HuH-7 (cell line): ENCODE measurements around the gene SYNGR2.
"Not testable (repeated sequence)": the region's sequence is repeated elsewhere in the genome, so short reads cannot be mapped to it uniquely, and the experiment has no call there.

Experiments used
- DNase-seq: peaks from one replicate; pipeline ENCODE4 v3.0.0; 2011; ENCODE audit warnings: low spot score

Gene SYNGR2

DNA sequence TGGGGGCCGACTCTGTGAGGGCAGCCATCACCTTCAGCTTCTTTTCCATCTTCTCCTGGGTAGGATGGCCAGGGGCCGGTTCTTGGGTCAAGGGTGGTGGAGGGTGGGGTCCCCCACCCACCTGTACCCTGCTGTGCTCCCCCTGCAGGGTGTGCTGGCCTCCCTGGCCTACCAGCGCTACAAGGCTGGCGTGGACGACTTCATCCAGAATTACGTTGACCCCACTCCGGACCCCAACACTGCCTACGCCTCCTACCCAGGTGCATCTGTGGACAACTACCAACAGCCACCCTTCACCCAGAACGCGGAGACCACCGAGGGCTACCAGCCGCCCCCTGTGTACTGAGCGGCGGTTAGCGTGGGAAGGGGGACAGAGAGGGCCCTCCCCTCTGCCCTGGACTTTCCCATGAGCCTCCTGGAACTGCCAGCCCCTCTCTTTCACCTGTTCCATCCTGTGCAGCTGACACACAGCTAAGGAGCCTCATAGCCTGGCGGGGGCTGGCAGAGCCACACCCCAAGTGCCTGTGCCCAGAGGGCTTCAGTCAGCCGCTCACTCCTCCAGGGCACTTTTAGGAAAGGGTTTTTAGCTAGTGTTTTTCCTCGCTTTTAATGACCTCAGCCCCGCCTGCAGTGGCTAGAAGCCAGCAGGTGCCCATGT is 3.3 kb downstream of the SYNGR2 start:
- not testable (repeated sequence) for DNase-seq

DNA sequence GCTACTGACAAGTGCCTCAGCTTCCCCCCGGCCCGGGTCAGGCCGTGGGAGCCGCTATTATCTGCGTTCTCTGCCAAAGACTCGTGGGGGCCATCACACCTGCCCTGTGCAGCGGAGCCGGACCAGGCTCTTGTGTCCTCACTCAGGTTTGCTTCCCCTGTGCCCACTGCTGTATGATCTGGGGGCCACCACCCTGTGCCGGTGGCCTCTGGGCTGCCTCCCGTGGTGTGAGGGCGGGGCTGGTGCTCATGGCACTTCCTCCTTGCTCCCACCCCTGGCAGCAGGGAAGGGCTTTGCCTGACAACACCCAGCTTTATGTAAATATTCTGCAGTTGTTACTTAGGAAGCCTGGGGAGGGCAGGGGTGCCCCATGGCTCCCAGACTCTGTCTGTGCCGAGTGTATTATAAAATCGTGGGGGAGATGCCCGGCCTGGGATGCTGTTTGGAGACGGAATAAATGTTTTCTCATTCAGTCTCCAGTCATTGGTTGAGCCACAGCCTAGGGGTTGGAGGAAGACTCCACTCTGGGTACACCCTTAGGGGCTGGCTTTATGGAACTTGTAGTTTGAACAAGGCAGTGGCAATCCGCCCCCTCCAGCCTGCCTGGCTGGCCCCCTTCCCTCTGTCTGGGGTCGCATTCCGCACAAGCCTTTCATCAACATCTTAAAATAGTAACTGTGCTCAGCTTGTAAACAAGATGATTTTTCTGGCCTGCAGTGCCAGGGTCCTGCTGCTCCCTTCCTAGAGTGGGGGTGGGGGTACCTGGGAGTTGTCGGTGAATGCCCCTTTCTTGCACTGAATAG is 4.1 kb downstream of the SYNGR2 start:
- no peak for DNase-seq

DNA sequence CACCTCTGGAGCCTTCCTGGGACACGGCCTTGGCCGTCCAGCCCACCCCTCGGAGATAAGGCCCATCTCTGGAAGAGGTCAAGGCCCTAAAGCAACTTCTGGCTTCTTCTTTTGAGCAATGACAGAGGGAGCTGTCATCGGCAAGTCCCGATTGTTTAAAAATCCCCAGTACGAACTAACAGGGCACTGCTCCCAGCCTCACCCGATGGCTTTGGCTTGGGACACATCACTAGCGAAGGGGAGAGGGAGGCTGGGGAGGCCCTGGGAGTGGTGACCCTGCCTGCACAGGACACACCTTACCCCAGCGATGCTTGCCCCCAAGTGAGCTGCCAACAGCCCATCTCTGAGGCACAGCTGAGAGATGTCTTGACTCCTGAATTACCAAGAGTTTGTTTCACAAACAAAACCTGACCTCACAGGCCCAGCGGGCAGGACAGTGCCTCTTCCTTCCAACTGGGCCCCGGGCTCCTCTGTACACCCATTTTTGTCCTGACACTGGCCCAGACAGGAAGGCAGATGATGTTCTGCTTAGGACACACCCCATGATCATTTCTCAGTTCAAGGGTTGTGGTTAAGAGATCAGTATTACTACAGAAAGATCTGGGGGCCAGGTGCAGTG is 4.8 kb downstream of the SYNGR2 start:
- DNase-seq = no peak

DNA sequence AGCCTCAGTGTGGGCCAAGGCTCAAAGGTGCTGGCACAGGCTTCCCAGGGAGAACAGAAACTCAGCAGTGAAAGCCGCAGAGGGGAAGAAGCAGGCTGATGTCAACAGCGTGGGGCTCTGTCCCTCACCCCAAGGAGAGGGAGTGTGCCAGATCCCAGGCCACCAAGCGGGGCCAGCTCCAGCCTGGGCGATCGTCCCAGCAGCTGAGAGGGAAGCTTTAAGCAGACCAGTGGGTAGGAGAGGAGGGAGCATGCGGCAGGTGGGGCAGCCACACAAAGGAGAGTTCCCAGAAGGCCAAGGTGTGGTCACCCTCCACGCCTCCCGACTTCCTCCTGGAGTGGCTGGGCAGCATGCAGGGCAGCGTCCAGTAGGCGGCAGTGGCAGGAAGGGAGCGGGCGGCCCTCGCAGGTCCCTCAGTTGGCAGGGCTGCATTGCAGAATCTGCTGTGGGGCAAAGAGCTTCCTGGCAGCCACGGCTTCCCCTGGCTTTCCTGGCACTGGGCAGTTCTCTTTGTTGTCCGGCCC is 6.0 kb downstream of the SYNGR2 start:
- no peak for DNase-seq

DNA sequence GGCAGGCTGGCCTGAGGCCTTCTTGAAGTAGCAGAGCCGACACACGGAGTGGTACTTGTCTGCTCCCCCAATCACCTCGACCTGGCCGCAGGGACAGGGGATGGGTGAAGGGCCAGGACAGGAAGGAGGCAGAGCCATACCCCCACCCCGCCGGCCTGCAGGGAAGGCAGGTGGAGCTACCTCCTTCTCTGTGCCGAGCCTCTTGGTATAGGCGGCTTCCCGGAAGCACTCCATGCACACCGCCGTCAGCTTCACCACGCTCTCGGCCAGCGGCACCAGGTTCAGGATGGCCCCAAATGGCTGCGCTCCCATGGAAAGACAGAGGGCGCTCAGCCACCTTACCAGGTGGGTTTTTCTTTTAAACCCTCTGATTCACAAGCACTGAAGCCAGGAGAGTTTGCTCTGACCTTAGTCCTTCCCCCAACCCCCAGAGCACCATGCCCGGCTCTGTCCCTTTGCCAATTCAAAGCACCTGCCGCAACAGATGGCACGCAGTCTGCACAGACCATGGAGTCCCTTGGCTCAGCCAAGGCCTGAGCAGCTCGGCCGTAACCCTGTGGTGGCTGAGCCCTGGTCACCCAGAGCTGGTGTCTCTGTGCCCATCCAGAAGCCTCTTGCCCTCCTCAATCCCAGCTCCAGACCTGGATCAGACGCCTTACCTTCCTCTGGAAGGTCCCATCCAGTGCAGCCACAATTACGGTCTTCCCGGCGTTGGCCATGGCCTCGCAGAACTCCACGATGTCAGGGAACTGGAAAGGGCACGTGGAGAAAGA is 6.7 kb downstream of the SYNGR2 start:
- DNase-seq = no peak

DNA sequence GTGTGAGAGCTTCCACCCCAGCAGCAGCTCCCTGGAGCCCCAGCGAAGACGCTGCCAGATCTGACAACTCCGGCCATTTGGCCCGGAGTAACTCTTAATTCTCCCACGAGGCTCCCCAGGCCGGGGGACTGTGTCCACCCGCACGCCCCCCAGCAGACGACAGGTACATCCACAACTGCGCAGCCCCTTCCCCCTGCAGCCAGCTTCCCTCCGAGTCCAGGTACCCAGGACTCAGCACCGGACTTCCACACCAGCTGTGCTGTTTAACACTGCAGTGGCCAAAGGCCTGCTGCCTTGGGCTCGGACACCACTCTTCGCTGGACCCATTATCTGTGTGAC is 7.2 kb downstream of the SYNGR2 start:
- no peak for DNase-seq

DNA sequence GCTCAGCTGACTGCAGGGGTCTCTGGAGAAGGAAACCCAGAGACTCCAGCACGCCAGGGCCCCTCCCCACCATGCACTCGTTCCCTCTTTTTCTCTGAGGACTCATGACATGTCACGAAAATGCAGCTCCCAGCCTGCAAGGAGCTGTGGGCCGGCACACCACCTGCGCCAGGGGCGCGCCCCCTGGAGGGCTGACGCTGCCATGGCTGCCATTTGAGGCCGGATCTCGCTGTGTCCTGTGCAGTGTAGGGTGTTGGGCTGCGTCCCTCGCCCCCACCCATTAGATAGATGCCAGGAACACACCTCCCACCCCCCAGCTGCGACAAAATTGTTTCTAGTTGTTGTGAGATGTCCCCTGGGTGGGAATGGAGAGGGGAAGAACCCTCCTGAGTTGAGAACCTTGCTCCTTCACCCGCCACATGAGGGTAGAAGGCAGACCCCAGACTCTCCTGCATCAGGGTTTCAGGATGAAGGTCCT is 8.2 kb downstream of the SYNGR2 start:
- peak; percentile 90 for DNase-seq

DNA sequence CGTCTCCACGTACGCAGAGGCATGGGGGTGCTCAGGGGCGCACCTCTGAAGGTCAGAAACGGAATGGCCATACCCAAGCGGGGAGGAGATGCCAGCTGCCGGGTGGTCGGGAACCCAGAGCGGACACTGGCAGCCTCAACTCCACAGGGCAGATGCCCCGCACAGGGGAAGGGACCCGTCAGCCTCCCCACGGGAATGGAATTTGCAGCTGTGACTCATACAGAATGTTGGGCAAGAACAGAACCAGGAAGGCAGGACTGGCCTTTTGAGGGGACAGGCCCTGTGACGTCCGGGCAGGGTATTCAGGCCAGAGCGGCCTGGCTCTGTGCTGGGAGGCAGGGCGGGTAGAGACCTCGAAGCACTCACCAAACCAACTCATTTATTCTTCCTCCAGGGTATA is 11.0 kb downstream of the SYNGR2 start:
- no peak for DNase-seq

DNA sequence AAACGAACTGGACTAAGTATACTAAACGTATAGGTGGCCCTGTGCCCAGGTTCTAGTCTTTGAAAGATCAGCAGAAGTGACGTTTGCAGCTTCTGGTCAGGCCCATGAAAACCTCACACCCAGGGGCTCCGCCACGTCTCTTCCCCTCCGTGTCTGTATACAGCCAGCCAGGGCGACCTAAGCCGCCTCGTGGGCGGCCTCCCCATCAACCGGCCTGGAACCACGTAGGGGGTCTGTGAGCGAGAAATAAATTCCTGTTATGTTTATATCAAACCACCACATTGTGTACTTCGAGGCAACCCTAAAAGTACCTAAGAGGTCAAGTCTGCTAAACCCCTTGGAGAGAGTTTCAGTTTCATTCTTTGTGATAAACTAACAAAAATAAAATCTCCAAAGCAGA is 11.7 kb downstream of the SYNGR2 start:
- no peak for DNase-seq

DNA sequence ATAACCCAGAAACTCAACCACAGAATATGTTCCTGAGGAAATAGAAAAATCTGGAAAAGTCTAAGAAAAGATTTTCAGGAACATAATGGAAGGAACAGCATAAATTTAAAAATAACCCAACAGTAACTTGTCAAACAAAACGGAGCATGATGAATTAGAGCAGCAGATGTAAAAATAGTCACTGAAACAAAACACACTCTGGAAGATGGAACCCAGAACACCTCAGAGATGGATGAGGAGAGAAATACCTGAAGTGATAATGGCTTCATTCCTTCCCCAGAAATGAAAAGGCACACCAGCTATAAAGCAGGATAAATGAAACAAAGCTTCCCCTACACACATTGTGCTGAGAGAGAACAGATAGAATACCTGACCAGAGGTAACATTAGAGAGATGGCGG is 12.1 kb downstream of the SYNGR2 start:
- no peak for DNase-seq

DNA sequence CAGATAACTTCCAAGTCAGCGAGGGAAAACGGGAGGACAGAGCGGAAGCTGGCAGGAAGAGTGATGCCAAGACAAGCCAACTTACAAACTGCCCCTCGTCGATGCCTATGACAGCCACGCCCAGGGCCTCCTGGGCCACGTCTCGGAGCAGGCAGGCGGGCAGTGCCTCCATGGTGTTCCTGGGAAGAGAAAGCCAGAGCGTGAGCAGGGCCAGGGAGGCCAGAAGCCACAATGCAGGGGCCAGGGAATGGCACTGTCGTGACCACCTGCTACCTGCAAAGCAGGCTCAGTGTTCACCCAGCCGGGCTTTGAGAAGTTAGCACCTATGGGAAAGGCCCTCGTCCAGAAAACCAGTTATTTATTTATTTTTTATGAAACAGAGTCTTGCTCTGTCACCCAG is 14.1 kb downstream of the SYNGR2 start:
- DNase-seq = no peak

DNA sequence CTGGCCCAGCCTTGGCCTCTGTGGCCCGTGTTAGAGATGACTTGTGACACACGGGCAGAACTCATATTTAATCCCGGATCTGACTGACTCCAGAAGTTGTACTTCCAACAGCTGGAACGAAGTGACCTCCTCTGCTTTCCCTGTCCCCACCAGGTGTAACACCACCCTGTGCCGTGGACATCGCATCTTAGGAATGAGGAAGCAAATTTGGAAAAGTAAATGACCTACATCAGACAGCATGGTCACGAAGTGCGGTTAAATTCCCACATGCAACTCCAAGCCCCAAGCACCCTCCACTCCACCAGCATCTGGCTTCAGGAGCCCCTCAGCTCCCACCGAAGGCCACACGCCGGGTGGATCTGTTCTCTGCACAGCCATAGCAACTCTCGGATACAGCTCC is 15.5 kb downstream of the SYNGR2 start:
- DNase-seq = no peak

DNA sequence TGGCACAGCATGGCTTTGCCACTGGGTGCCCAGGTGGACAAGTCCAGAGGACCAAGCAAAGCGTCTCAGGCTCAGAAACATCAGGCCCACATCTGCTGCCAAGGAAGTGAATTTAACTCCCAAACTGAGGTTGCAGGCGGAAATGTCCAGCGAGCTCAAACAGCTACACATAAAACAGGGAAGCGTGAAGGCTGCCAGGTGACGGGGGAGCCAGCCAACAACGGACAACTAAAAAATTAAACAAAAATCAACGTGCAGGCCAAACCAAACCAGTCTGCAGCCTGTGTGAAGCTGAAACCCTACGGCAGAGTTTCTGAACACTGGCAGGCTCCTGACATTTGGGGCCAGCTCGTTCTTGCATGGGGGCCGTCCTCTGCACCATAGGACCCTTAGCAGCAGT is 16.0 kb downstream of the SYNGR2 start:
- DNase-seq = no peak

DNA sequence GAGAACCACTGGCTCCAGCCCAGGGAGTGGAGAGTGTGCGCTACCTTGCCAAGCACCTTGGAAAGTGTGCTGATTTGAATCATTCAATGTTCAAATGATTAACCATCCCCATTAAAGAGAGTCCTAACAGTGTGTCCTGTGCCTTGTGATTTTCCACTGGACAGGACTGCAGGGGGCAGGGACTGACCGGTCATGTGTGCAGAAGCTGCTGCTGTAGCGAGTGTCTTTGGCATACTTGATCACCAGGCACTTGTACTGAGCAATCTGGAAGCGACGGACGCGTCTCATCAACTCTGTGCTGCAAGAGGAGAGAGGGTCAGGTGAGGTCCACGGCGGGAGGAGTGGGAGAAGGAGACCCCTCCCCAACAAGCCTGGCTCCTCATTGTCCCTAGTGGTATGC is 16.5 kb downstream of the SYNGR2 start:
- no peak for DNase-seq

DNA sequence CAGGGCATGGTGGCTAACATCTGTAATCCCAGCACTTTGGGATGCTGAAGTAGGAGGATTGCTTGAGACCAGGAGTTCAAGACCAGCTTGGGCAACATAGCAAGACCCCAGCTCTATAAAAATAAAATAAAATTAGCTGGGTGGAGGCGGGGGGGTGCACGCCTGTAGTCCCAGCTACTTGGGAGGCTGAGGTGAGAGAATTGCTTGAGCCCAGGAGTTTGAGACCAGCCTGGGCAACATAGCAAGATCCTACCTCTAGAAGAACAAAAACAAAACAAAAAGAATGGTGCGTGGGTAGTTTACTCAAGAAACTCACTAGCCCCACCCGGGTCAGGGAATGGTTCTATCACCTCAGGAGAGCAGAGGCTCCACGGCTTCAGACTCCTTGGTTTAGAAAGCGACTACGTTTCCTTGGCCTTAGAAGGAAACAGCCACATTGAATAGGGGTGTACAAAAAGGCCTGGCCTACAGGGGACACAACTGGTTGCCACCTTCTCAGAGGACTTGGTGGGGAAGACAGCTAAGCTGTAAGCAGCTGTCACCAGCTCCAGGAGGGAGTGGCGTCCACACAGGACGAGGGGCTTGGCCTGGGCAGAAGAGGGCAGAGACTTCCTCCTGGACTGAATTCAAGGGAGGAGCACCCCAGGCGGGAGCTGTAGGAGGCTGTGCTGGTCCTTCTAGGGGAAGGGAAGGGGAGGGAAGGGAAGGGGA is 17.8 kb downstream of the SYNGR2 start:
- DNase-seq = no peak

DNA sequence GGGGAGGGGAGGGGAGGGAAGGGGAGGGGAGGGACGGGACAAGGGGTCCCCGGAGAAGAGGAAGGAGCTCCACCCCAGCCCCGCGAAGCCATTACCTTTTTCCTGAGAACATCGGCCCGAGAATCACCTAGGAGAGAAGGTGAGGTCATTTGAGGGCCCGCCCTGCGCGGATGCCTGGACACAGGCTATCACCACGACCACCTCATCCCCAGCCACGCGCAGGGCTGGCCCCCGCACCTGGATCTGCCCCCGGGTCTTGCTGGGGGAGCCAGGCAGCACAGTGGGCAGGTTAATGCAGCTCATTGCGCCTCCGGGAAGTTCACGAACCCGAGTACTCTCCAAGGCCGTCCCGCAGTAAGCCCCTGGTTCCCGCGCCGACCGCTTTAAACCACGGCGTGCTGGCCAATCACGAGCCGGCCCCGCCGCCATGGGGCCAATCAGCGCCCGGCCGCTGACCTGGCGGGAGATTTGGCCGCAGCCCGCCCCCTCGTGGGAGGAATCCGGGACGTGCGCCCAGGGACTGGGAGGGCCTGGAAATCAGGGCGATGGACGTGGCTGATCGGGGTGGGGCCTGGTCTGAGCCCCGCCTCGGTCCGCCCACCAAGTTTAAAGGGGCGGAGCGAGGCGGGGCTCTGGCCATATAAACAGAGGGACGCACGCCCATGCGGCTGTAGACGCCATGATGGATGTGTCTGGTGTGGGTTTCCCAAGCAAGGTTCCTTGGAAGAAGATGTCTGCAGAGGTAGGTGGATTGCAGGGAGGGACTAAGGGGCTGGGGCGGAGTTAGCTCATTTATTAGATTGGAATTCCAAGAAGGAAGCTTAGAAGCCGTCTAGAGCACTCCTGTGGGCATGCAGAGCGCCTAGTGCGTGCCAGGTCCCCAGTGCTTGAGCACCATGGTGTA is 18.6 kb downstream of the SYNGR2 start, which contains the start of the genes AFMID and TK1:
AFMID (plus strand) TSS at position 671 of the 904 bp plus-strand sequence; CDS start at position 680, 9 bp downstream.
TK1 (minus strand) TSS at position 361 of the 904 bp plus-strand sequence; CDS start at position 303, 58 bp downstream.
- peak; percentile 98 for DNase-seq

DNA sequence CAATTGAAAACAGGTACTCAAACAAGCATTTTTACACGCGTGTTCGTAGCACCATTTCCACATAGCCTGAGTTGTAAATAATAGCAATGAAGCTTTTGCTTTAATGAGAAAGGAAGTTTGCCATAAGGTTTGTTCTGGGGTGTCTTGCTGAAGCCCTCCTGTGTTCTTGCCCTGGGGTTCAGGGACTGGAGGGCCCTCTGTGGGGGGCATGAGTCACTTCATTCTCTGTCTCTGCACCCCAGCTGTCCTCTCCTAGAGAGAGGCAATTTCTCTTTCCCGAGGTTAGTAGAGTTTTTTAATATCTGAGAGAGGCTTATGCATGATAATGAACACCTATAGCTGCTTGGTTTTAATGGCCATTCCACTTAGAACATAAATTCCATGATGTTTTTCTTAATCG is 28.3 kb downstream of the SYNGR2 start:
- DNase-seq = no peak

DNA sequence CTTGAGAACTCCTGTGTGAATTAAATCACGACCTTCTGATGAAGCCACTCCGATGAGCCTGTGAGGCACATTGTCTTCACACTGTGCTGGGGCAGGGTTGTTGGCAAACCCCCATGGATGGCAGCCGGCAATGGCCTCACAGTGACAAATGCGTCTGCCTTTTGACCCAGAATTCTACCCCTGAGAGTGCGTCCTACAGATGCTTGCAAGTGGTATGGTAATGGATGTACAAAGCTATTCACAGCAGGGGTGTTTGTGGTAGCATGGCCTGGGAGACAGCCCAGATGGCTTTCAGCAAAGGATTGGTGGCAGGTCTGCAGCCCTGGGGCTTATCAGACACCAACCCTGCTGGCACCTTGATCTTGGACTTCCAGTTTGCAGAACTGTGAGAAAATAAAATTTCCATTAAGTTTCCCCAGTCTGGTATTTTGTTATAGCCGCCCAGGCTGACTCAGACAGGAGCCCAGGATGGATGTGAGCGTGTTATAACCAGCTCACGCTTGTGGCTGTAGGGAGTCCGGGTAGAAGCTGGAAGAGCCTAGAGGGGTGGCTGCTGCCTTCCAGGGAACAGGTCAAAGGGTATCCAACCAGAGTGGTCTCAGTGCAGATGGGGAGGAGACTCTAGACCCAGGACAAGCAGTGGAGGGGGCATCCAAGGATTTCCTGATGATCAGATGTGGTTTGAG is 28.9 kb downstream of the SYNGR2 start:
- DNase-seq = no peak

DNA sequence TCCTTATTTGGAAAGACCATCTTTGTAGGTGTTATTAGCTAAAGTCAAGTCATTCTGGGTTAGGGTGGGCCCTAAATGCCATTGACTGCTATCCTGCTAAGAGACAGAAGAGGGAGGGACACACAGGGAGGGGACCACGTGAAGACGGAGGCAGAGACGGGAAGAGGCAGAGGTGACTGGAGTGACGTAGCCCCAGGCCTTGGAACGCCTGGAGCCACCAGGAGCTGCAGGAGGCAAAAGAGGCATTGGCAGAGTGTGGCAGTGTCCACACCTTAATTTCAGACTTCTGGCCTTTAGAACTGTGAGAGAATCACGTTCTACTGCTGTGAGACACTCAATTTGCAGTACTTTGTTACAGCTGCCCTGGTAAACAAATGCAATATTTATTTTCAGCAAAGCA is 32.1 kb downstream of the SYNGR2 start:
- DNase-seq = no peak

DNA sequence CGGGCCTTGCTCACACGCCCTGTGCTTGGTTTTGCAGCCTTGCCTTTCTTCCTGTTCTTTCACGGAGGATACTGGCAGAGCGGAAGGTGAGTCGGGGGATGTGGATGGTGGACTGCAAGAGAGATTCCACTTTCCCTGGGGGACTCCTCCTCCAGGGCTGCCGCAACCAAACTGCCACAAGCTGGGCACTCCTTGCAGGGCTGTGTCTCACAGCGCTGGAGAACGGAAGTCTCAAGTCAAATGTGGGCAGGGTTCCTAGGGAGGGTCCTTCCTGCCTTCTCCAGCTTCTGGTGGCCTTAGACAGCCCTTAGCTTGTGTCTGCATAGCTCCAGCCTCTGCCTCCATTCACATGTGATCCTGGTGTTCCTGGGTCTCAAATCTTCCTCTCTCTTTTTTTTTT is 34.3 kb downstream of the SYNGR2 start:
- DNase-seq = no peak
